Heart left ventricle (tissue), 16 donors: Measurements from ENCODE around the gene GPR183. TPM values are rescaled to one million over a fixed set of nuclear protein-coding genes. Genes with fewer than 3 reads are reported as not detected.

Experiments used
- ATAC-seq, 4 donors: fragments of 200-7000 bp; cut with Tn5 transposase; one replicate each; pipeline ENCODE4 v1.9.1; 2020 to 2022; ENCODE audit warnings: moderate library complexity in 4 of 4, mild to moderate bottlenecking in 3 of 4, moderate number of reproducible peaks in 1 of 4
- DNase-seq, 5 donors: peaks; one replicate each; pipeline ENCODE4 v3.0.0-alpha.2; 2020
- H3K27ac ChIP-seq, 12 donors: fragments of 200-600 bp; sonication (generic) in 4 of 12; one replicate each; pipeline versions ENCODE4 v1.5.0 to v1.8.0; 2016 to 2022; ENCODE audit warnings: mild to moderate bottlenecking in 2 of 12
- H3K27me3 ChIP-seq, 9 donors: fragments of 200-600 bp; sonication (generic) in 2 of 9; one replicate each; pipeline versions ENCODE4 v1.5.1 to v1.8.0; 2016 to 2022; ENCODE audit warnings: mild to moderate bottlenecking in 3 of 9
- H3K36me3 ChIP-seq, 9 donors: fragments of 200-600 bp; sonication (generic) in 2 of 9; one replicate each; pipeline versions ENCODE4 v1.5.0 to v1.8.0; 2018 to 2022; ENCODE audit warnings: mild to moderate bottlenecking in 2 of 9
- H3K4me1 ChIP-seq, 12 donors: fragments of 200-600 bp; sonication (generic) in 4 of 12; one replicate each; pipeline versions ENCODE4 v1.5.0 to v1.8.0; 2016 to 2022; ENCODE audit warnings: mild to moderate bottlenecking in 3 of 12
- H3K4me3 ChIP-seq, 12 donors: fragments of 200-600 bp; sonication (generic) in 4 of 12; one replicate each; pipeline versions ENCODE4 v1.5.0 to v1.8.0; 2017 to 2022; ENCODE audit warnings: mild to moderate bottlenecking in 9 of 12, moderate library complexity in 4 of 12
- H3K9me3 ChIP-seq, 12 donors: fragments of 200-600 bp; sonication (generic) in 4 of 12; one replicate each; pipeline versions ENCODE4 v1.5.0 to v1.8.0; 2016 to 2022; ENCODE audit warnings: mild to moderate bottlenecking in 1 of 12
- CTCF ChIP-seq, 12 donors: fragments of 200-600 bp; sonication (generic) in 4 of 12; IDR thresholded peaks; one replicate each; pipeline versions ENCODE4 v1.5.0 to v1.8.0; 2018 to 2022; ENCODE audit warnings: antibody characterized with exemption in 12 of 12, mild to moderate bottlenecking in 5 of 12
- POLR2A ChIP-seq, 2 donors: fragments of 450-650 bp; IDR thresholded peaks; one replicate each; pipeline ENCODE4 v1.6.1; 2017; ENCODE audit warnings: antibody characterized with exemption in 2 of 2, mild to moderate bottlenecking in 2 of 2, moderate library complexity in 2 of 2
- WGBS, 4 donors: extraction: QIAGEN DNeasy Blood & Tissue Kit in 2 of 4; methylation state at CpG; one replicate each; pipeline versions ENCODE4 v1.1.5 to v1.1.7; 2013 to 2018; 5-methylcytosine and 5-hydroxymethylcytosine counted together
- intact Hi-C, 10 donors: fragments of 100-400 bp; cut with DNase I; formaldehyde crosslinking; loops; one replicate each; pipeline versions ENCODE4 v1.11.1 to v1.14.2; 2022
- long read RNA-seq, 3 donors: library from polyadenylated mRNA; unstranded; transcript quantifications; one replicate each; pipeline ENCODE4 v2.0.0, GENCODE V29; 2020 to 2021
- polyA plus RNA-seq, 2 donors: library from polyadenylated mRNA; stranded (reverse); fragments of 200-250 nt; gene quantifications; one replicate each; pipeline ENCODE4 v1.2.3, GENCODE V29; 2013
- total RNA-seq, 9 donors: library from RNA; depleted of rRNA in 2 of 9; stranded (reverse); fragments of >200 nt in 2 of 9; fragmentation: NEBNext Ultra II Directional in 3 of 9; extraction: Animal tissue kit (Norgen Biotek cat#: 25700) in 3 of 9; gene quantifications; one replicate each; pipeline versions ENCODE4 v1.1.0 to v1.2.4, GENCODE V29; 2016 to 2023
- donor health status: ischemic (EF 13 %, LVEDD 7.1; RV severe dilation, severe dysfunction).
- donor health status: healthy with polysubstance abuse.
- donor health status: DM: no; HTN: yes; CAD: no.
- donor health status: DM: no; HTN: no; CAD: no.
- donor health status: ischemic (EF 25% LVEDD 6.9; RV normal size, moderate dysfunction).
- donor health status: ischemic (EF 25% LVEDD 5.7; RV mildly dilated, moderate dysfunction).
- donor health status: healthy.
- donor health status: DM: yes; HTN: yes; CAD: no.
- donor health status: ischemic (EF 35%, LVEDD 5.7; RV mildly dilated, moderate dysfunction).
- donor health status: nonischemic (EF 11% LVEDD 7.7; RV severe dilation, severe dysfunction).
- donor health status: DM: yes; HTN: yes; CAD: no.
- donor health status: PGD.
- donor health status: ischemic (EF 29% LVEDD 5.4; RV normal size, mild dysfunction).
- donor health status: nonischemic (EF 23%, LVEDD 6.1; RV moderate dilation, normal function).

The GPR183 gene
- total RNA-seq, result 1 to 10 TPM in 7 of 9 donors, under 1 TPM in 2; 0.69 to 7.6 (median 1.5) TPM
- polyA plus RNA-seq, result 1 to 10 TPM in 1 of 2 donors, under 1 TPM in 1; 0.72 to 2.7 TPM
- long read RNA-seq, donor 1, partial matches to known transcripts, result 0 of 1 reads
- long read RNA-seq, donor 1, other reads (novel, unspliced or antisense), result 0 of 1 reads
- long read RNA-seq, donor 2, partial matches to known transcripts, result 0 of 1 reads
- long read RNA-seq, donor 2, other reads (novel, unspliced or antisense), result 0 of 1 reads
- long read RNA-seq, donor 3, partial matches to known transcripts, result 0 of 1 reads
- long read RNA-seq, donor 3, other reads (novel, unspliced or antisense), result 0 of 1 reads

GRCh38 chr13:99307247-99307646 lies at the start of gene GPR183:
TSS of gene GPR183 (minus strand) at chr13:99307399. CDS start at chr13:99296145, 11,254 bp downstream.
- peak; percentile 56 to 81 (median 63) for ATAC-seq
- peak within 1 kb of the TSS in 7 of 12 donors; percentile 10 to 57 (median 19) for H3K4me3 ChIP-seq
- 13 to 33% (median 17%) methylated on average over 4 of the region's 4 CpGs for whole genome bisulfite sequencing, 4 donors
- peaks cover 0 to 4% (median 0%) of the 10 kb centered on the region in 9 donors for H3K36me3 ChIP-seq
- no peaks in the 10 kb centered on the region for H3K9me3 ChIP-seq
- no peaks in the 10 kb centered on the region for H3K27me3 ChIP-seq
- H3K27ac ChIP-seq, result peak within 1 kb of the TSS in 10 of 12 donors; percentile 3 to 78 (median 30)
- DNase-seq, result no peak
- TF ChIP-seq CTCF (IDR thresholded peaks at IDR 0.05) (peak in 1 of 12 donors; percentile 0), POLR2A (IDR thresholded peaks at IDR 0.05) (peak in 1 of 2 donors; percentile 25)
- H3K4me1 ChIP-seq, result peaks cover 0 to 92% (median 12%) of the 10 kb centered on the region in 12 donors
- intact Hi-C loops, result no loop called here

GRCh38 chr13:99356262-99357091 lies 49.3 kb upstream of the GPR183 start:
- DNase-seq (peak in 2 of 5 donors; percentile 42 to 52), ATAC-seq (peak; percentile 37 to 77 (median 56))
- peak overlapping the region in 9 of 12 donors; percentile 9 to 45 (median 33) for H3K4me3 ChIP-seq
- no peak for TF ChIP-seq POLR2A (IDR thresholded peaks at IDR 0.05)
- no peak for TF ChIP-seq CTCF (IDR thresholded peaks at IDR 0.05)
- peaks cover 0 to 57% (median 6%) of the 10 kb centered on the region in 12 donors for H3K4me1 ChIP-seq
- intact Hi-C loops, result no loop called here
- peaks cover 0 to 64% (median 24%) of the 10 kb centered on the region in 9 donors for H3K36me3 ChIP-seq
- no peaks in the 10 kb centered on the region for H3K27me3 ChIP-seq
- WGBS, 4 donors, result 41 to 59% (median 51%) methylated on average over 10 of the region's 10 CpGs
- no peaks in the 10 kb centered on the region for H3K9me3 ChIP-seq
- peak overlapping the region in 10 of 12 donors; percentile 1 to 92 (median 52) for H3K27ac ChIP-seq

- Histone ChIP-seq H3K4me1 (peaks cover 0 to 57% (median 6%) of the 10 kb centered on the region in 12 donors), H3K36me3 (peaks cover 0 to 62% (median 24%) of the 10 kb centered on the region in 9 donors), H3K27ac (peak overlapping the region in 9 of 12 donors; percentile 1 to 92 (median 52)), H3K9me3 (no peaks in the 10 kb centered on the region), H3K27me3 (no peaks in the 10 kb centered on the region), H3K4me3 (peak overlapping the region in 9 of 12 donors; percentile 9 to 45 (median 33))
- TF ChIP-seq POLR2A (IDR thresholded peaks at IDR 0.05) (no peak), CTCF (IDR thresholded peaks at IDR 0.05) (no peak)
- no peak for DNase-seq
- intact Hi-C loops, result no loop called here
- 33 to 50% (median 35%) methylated on average over 1 of the region's 1 CpG for WGBS, 4 donors
- ATAC-seq, result no peak
These were observed 48.7 kb upstream of the GPR183 start for GRCh38 chr13:99356012-99356261.
